ENCODE measurements around the gene HRNR.

HRNR gene

GRCh38 chr1:152168535-152168868 lies 55.5 kb downstream of the HRNR start:
- no peak overlapping the region for H3K4me3 ChIP-seq (ENCODE audit: low read depth, low read length)
- no peak overlapping the region for H2AFZ ChIP-seq
- no peak overlapping the region for H3K4me2 ChIP-seq (ENCODE audit: low read length)
- H3K9me3 ChIP-seq (ENCODE audit: control insufficient read depth, low read length) = no peaks in the 10 kb centered on the region
- no peaks in the 10 kb centered on the region for H3K4me1 ChIP-seq
- H3K27ac ChIP-seq = no peak overlapping the region
- H3K79me2 ChIP-seq = no peaks in the 10 kb centered on the region
- no peak overlapping the region for H3K9ac ChIP-seq
- no peak for TF ChIP-seq CTCF (IDR thresholded peaks at IDR 0.05)
- H3K27me3 ChIP-seq (ENCODE audit: control insufficient read depth, insufficient read depth, low read length) = no peaks in the 10 kb centered on the region
- no peaks in the 10 kb centered on the region for H3K36me3 ChIP-seq (ENCODE audit: control insufficient read depth, insufficient read depth, low read length)

- no peak for TF ChIP-seq CTCF (IDR thresholded peaks at IDR 0.05)
- H2AFZ ChIP-seq = no peak overlapping the region
- H3K4me2 ChIP-seq (ENCODE audit: low read length) = no peak overlapping the region
- H3K27ac ChIP-seq = no peak overlapping the region
- H3K9ac ChIP-seq = no peak overlapping the region
- no peaks in the 10 kb centered on the region for H3K4me1 ChIP-seq
- H3K27me3 ChIP-seq (ENCODE audit: control insufficient read depth, insufficient read depth, low read length) = no peaks in the 10 kb centered on the region
- no peaks in the 10 kb centered on the region for H3K79me2 ChIP-seq
- H3K36me3 ChIP-seq (ENCODE audit: control insufficient read depth, insufficient read depth, low read length) = no peaks in the 10 kb centered on the region
- no peak overlapping the region for H3K4me3 ChIP-seq (ENCODE audit: low read depth, low read length)
- H3K9me3 ChIP-seq (ENCODE audit: control insufficient read depth, low read length) = no peaks in the 10 kb centered on the region
Observed at GRCh38 chr1:152167835-152168534, 56.0 kb downstream of the HRNR start.

- no peaks in the 10 kb centered on the region for H3K9me3 ChIP-seq (ENCODE audit: control insufficient read depth, low read length)
- no peaks in the 10 kb centered on the region for H3K4me1 ChIP-seq
- no peak overlapping the region for H3K4me2 ChIP-seq (ENCODE audit: low read length)
- no peak overlapping the region for H2AFZ ChIP-seq
- no peaks in the 10 kb centered on the region for H3K27me3 ChIP-seq (ENCODE audit: control insufficient read depth, insufficient read depth, low read length)
- no peak for TF ChIP-seq CTCF (IDR thresholded peaks at IDR 0.05)
- no peaks in the 10 kb centered on the region for H3K79me2 ChIP-seq
- H3K4me3 ChIP-seq (ENCODE audit: low read depth, low read length) = no peak overlapping the region
- no peaks in the 10 kb centered on the region for H3K36me3 ChIP-seq (ENCODE audit: control insufficient read depth, insufficient read depth, low read length)
- no peak overlapping the region for H3K9ac ChIP-seq
- H3K27ac ChIP-seq = no peak overlapping the region
Observed at GRCh38 chr1:152166966-152167365, 57.0 kb downstream of the HRNR start.

- no peak overlapping the region for H2AFZ ChIP-seq
- no peaks in the 10 kb centered on the region for H3K27me3 ChIP-seq (ENCODE audit: control insufficient read depth, insufficient read depth, low read length)
- no peak overlapping the region for H3K4me3 ChIP-seq (ENCODE audit: low read depth, low read length)
- no peaks in the 10 kb centered on the region for H3K9me3 ChIP-seq (ENCODE audit: control insufficient read depth, low read length)
- no peak overlapping the region for H3K4me2 ChIP-seq (ENCODE audit: low read length)
- no peaks in the 10 kb centered on the region for H3K36me3 ChIP-seq (ENCODE audit: control insufficient read depth, insufficient read depth, low read length)
- TF ChIP-seq CTCF (IDR thresholded peaks at IDR 0.05) = no peak
- H3K27ac ChIP-seq = no peak overlapping the region
- no peaks in the 10 kb centered on the region for H3K79me2 ChIP-seq
- no peaks in the 10 kb centered on the region for H3K4me1 ChIP-seq
- H3K9ac ChIP-seq = no peak overlapping the region
Observed at GRCh38 chr1:152165286-152166077, 58.5 kb downstream of the HRNR start.
